ENCODE data around the gene SLC37A2.

Gene SLC37A2

DNA sequence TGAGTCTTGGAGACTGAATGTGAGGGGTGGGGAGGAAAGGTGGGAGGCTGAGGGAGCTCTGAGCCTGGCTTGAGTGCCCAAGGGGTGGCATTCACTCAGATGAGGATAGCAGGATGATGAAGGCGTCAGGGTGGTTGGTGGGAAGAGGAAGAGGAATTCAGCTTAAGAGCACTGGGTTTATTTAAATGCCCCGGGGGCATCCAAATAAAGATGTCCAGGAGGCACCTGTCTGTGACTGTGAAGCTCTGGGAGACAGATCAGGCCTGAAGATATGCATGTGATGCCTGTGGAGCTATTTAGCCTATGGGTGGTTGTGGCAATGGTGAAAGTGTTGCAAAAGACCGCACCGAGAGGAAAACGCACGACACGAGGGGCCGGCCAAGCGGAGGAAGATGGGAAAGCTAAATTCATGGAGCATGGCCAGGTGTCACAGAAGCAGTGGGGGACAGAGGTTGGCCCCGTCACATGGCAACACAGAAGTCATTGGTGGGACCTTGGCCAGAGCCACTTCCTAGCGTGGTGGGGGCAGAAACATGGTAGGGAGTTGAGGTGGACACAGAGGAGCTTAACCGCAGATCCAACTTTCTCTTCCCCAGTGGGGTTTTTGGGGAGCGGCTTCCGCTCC lies 15.5 kb downstream of the SLC37A2 start:
- Histone ChIP-seq H3K4me3 (no peak overlapping the region), H3K36me3 (no peaks in the 10 kb centered on the region), H3K27ac (no peak overlapping the region), H3K27me3 (peaks cover 0 to 22% of the 10 kb centered on the region in 2 donors), H3K4me1 (no peaks in the 10 kb centered on the region), H3K9me3 (no peaks in the 10 kb centered on the region)
- TF ChIP-seq, protein P1, sequence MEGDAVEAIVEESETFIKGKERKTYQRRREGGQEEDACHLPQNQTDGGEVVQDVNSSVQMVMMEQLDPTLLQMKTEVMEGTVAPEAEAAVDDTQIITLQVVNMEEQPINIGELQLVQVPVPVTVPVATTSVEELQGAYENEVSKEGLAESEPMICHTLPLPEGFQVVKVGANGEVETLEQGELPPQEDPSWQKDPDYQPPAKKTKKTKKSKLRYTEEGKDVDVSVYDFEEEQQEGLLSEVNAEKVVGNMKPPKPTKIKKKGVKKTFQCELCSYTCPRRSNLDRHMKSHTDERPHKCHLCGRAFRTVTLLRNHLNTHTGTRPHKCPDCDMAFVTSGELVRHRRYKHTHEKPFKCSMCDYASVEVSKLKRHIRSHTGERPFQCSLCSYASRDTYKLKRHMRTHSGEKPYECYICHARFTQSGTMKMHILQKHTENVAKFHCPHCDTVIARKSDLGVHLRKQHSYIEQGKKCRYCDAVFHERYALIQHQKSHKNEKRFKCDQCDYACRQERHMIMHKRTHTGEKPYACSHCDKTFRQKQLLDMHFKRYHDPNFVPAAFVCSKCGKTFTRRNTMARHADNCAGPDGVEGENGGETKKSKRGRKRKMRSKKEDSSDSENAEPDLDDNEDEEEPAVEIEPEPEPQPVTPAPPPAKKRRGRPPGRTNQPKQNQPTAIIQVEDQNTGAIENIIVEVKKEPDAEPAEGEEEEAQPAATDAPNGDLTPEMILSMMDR (IDR thresholded peaks at IDR 0.05), result no peak
- no peak for DNase-seq
- intact Hi-C loops (cut with DNase I; ENCODE audit: low total_unique reads), result no loop called here

DNA sequence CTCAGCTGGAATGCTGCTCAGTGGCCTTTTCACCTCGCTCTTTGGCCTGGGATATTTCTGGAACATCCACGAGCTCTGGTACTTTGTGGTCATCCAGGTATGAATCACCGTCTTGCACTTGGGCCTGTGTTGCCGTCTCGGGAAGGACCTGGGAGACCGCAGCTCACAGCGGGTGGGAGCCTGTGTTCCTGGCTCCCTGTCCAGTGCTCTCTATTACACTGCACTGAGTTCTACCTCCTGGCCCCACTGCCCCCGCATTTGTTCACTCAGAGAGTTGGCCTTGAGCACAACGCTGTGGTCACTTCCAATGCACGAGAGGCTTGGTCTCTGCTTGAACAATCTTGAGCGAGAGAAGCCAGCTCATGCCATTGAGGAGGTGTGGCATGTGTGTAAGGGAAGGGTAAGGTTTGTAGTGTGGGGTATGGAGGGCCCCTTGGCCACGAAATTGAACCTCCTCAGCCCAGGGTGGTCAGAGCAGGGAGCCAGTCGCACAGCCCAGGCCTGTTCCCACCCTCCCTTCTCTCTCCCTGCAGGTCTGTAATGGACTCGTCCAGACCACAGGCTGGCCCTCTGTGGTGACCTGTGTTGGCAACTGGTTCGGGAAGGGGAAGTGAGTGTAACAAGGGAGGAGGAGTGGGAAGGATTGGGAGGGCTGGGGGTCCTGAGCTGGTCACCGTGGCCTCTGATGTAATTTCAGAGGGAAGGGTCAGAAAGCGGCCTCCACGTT lies 16.2 kb downstream of the SLC37A2 start:
- DNase-seq, result no peak
- H3K27me3 ChIP-seq, result peaks cover 0 to 25% of the 10 kb centered on the region in 2 donors
- no peak overlapping the region for H3K4me3 ChIP-seq
- no peak overlapping the region for H3K27ac ChIP-seq
- no peaks in the 10 kb centered on the region for H3K36me3 ChIP-seq
- intact Hi-C loops (cut with DNase I; ENCODE audit: low total_unique reads), result no loop called here
- TF ChIP-seq, protein P1 (IDR thresholded peaks at IDR 0.05), result no peak
- H3K9me3 ChIP-seq, result no peaks in the 10 kb centered on the region
- no peaks in the 10 kb centered on the region for H3K4me1 ChIP-seq

DNA sequence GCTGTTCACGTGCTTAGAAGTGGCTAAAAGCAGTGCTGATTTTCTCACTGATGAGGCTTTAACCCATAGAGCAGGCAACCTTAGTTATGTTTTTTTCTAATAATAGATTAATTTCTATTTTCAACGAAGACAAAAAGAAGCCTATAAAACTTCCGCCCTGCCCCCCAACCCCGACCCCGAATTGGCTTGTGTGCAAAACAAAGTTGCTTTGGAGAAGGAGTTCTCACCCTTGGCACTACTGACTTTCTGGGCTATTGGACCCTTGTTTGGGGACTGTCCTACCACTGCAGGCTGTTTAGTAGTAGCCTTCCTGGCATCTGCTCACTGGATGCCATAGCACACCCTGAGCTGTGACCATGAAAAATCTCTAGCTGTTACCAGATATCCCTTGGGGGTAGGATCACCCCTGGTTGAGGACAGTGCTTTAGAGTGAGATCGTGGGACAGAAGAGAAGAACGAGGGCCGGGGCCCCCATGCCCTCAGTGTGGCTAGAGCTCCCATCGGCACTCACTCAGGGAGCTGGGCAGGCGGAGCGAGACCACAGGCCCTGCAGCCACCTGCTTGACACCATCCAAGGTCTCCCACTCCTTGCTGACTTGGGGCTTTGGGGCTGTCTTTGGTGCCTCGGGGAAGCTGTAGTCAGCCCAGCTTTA lies 16.9 kb downstream of the SLC37A2 start:
- no peaks in the 10 kb centered on the region for H3K36me3 ChIP-seq
- H3K4me3 ChIP-seq, result no peak overlapping the region
- H3K9me3 ChIP-seq, result no peaks in the 10 kb centered on the region
- H3K27me3 ChIP-seq, result peaks cover 0 to 32% of the 10 kb centered on the region in 2 donors
- no peaks in the 10 kb centered on the region for H3K4me1 ChIP-seq
- no peak overlapping the region for H3K27ac ChIP-seq
- intact Hi-C loops (cut with DNase I; ENCODE audit: low total_unique reads), result no loop called here
- no peak for DNase-seq
- TF ChIP-seq, protein P1 (IDR thresholded peaks at IDR 0.05), result no peak

DNA sequence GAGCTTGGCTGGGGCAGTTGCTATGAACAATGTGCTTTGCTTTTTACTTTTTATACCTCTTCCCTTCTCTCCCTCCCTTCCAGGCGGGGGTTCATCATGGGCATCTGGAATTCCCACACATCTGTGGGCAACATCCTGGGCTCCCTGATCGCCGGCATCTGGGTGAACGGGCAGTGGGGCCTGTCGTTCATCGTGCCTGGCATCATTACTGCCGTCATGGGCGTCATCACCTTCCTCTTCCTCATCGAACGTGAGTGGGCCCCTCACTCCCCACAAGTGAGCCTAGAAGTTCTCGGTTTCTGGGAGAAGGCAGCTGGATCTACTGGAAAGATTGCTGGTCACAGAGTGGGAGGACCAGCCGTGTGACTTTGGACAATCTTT lies 17.4 kb downstream of the SLC37A2 start:
- H3K4me1 ChIP-seq, result no peaks in the 10 kb centered on the region
- no peak overlapping the region for H3K4me3 ChIP-seq
- H3K27me3 ChIP-seq, result peaks cover 0 to 36% of the 10 kb centered on the region in 2 donors
- intact Hi-C loops (cut with DNase I; ENCODE audit: low total_unique reads), result no loop called here
- H3K36me3 ChIP-seq, result no peaks in the 10 kb centered on the region
- TF ChIP-seq, protein P1 (IDR thresholded peaks at IDR 0.05), result no peak
- no peak overlapping the region for H3K27ac ChIP-seq
- DNase-seq, result no peak
- no peaks in the 10 kb centered on the region for H3K9me3 ChIP-seq

DNA sequence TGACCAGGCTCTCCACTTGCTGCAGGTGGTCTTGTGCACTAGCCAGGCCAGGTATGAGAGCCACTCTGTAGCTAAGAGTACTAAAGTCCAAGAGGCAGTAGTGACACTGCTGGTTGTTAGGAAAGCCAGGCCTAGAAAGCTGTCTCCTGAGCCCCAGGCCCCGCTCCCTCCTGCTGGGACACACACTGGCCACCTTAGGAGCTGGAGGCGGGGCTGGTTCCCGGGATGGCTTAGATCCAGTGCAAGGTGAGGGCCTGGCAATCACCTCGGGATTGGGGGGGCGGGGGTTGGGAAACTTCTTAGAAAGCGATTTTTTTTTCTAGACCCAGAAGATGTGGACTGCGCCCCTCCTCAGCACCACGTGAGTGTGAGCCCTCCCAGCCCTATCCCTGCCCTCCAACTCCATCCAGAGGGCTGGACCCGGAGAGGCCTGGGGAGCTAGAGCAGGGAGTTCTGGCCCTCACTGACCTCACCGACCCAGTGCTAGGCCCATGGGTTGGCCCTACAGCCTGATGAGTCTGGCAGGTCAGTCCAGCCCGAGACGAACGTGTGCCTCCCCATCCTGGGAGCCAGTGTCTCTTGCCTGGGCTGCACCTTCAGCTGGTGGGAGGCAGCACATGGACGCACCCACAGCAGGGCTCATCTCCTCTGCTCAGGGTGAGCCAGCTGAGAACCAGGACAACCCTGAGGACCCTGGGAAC lies 18.1 kb downstream of the SLC37A2 start:
- no peak overlapping the region for H3K4me3 ChIP-seq
- H3K9me3 ChIP-seq, result no peaks in the 10 kb centered on the region
- H3K4me1 ChIP-seq, result no peaks in the 10 kb centered on the region
- no peak for DNase-seq
- intact Hi-C loops (cut with DNase I; ENCODE audit: low total_unique reads), result no loop called here
- no peaks in the 10 kb centered on the region for H3K36me3 ChIP-seq
- no peak overlapping the region for H3K27ac ChIP-seq
- TF ChIP-seq, protein P1 (IDR thresholded peaks at IDR 0.05), result no peak
- H3K27me3 ChIP-seq, result peaks cover 0 to 36% of the 10 kb centered on the region in 2 donors
